Upper lobe of right lung (tissue), 1 donor: ENCODE measurements around the gene FLT4. TPM values are rescaled to one million over a fixed set of nuclear protein-coding genes. Genes with fewer than 3 reads are reported as not detected.

ENCODE experiments used
- ATAC-seq: fragments of 200-7000 bp; cut with Tn5 transposase; one replicate; pipeline ENCODE4 v1.9.1; 2020; ENCODE audit warnings: mild to moderate bottlenecking, moderate library complexity
- DNase-seq: peaks from one replicate; pipeline ENCODE4 v3.0.0-alpha.2; 2020
- H3K27ac ChIP-seq: fragments of 200-600 bp; one replicate; pipeline ENCODE4 v1.8.0; 2022
- H3K27me3 ChIP-seq: fragments of 200-600 bp; one replicate; pipeline ENCODE4 v1.8.0; 2022; ENCODE audit warnings: mild to moderate bottlenecking
- H3K36me3 ChIP-seq: fragments of 200-600 bp; one replicate; pipeline ENCODE4 v1.8.0; 2022
- H3K4me1 ChIP-seq: fragments of 200-600 bp; one replicate; pipeline ENCODE4 v1.8.0; 2022
- H3K4me3 ChIP-seq: fragments of 200-600 bp; one replicate; pipeline ENCODE4 v1.8.0; 2022; ENCODE audit warnings: mild to moderate bottlenecking
- H3K9me3 ChIP-seq: fragments of 200-600 bp; one replicate; pipeline ENCODE4 v1.8.0; 2022
- CTCF ChIP-seq: fragments of 200-600 bp; IDR thresholded peaks from one replicate; pipeline ENCODE4 v1.8.0; 2022; ENCODE audit warnings: antibody characterized with exemption
- intact Hi-C: fragments of 100-400 bp; cut with DNase I; formaldehyde crosslinking; loops from one replicate; pipeline ENCODE4 v1.11.0; 2022
- total RNA-seq: library from RNA; stranded (reverse); fragmentation: NEBNext Ultra II Directional; extraction: Animal tissue kit (Norgen Biotek cat#: 25700); gene quantifications from one replicate; pipeline ENCODE4 v1.2.1, GENCODE V29; 2021
- donor health status: DM: no; HTN: yes; CAD: no; lungs with severe emphysema.

Gene FLT4
- total RNA-seq, 1 donor from 2014 or later = 38.6 TPM

GRCh38 chr5:180620014-180620413 lies 29.4 kb downstream of the FLT4 start:
- H3K27me3 ChIP-seq = peaks cover 7% of the 10 kb centered on the region
- intact Hi-C loops = no loop called here
- DNase-seq (no peak), ATAC-seq (no peak)
- no peaks in the 10 kb centered on the region for H3K9me3 ChIP-seq
- no peak overlapping the region for H3K4me3 ChIP-seq
- no peaks in the 10 kb centered on the region for H3K4me1 ChIP-seq
- no peak overlapping the region for H3K27ac ChIP-seq
- TF ChIP-seq CTCF = no peak
- no peaks in the 10 kb centered on the region for H3K36me3 ChIP-seq

- intact Hi-C loops = no loop called here
- DNase-seq = no peak
- H3K27ac ChIP-seq = no peak overlapping the region
- H3K4me1 ChIP-seq = no peaks in the 10 kb centered on the region
- TF ChIP-seq CTCF = no peak
- no peak for ATAC-seq
- no peak overlapping the region for H3K4me3 ChIP-seq
- peaks cover 7% of the 10 kb centered on the region for H3K27me3 ChIP-seq
- no peaks in the 10 kb centered on the region for H3K36me3 ChIP-seq
- no peaks in the 10 kb centered on the region for H3K9me3 ChIP-seq
These were observed 29.9 kb downstream of the FLT4 start for GRCh38 chr5:180619563-180619915.

DNA sequence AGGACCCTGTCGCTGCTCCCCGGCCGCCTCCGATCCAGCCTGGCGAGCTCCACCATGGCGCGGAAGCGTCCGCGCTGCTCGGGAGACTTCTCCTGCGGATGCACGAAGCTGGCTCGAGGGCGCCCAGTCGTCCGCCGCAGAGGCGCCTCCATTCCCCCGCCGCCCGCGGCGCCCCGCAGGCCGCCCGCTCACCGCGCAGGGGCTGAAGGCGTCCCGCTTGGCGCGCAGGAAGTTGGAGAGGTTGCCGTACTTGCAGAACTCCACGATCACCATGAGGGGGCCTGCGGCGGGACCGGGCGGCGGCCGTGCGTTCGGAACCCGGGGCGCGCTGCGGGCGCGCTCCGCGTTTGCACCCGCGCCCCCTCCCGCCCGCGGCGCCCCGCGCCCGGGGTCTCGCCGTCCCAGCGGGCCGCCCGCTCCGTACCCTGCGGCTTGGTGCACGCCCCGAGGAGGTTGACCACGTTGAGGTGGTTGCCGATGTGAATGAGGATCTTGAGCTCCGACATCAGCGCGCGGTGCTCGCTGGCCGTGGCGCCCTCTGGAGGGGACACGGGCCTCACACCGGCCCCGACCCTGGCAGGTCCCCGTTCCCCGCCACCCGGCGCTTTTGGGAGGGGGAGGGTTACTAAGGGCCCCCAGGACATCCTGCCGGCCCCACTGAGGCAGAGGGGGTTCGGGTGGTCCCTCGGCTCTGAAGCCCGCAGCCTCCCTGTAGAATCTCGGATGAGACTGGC lies 30.4 kb downstream of the FLT4 start:
- no peaks in the 10 kb centered on the region for H3K36me3 ChIP-seq
- TF ChIP-seq CTCF = peak; percentile 17
- ATAC-seq = peak; percentile 45
- H3K4me1 ChIP-seq = no peaks in the 10 kb centered on the region
- no peak overlapping the region for H3K27ac ChIP-seq
- no peaks in the 10 kb centered on the region for H3K9me3 ChIP-seq
- peak overlapping the region; percentile 30 for H3K4me3 ChIP-seq
- DNase-seq = no peak
- H3K27me3 ChIP-seq = peaks cover 7% of the 10 kb centered on the region
- intact Hi-C loops = no loop called here

DNA sequence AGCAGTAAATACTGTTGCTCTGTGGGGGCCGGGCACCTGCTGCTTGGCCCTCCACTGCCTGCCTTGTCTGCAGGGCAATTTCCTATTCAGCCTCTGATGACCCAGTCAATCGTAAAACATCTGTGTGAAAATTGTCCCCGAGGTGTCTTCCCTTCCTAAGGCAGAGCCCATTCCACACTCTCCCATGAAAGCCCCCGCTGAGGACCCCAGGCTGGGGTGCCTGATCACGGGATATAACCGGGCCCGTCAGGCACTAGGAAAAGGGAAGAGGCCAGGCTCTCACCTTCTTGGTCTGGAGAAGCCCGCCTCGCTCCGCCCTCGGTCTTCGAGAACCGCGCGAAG lies 30.9 kb downstream of the FLT4 start:
- no peaks in the 10 kb centered on the region for H3K36me3 ChIP-seq
- no peaks in the 10 kb centered on the region for H3K9me3 ChIP-seq
- ATAC-seq (no peak), DNase-seq (no peak)
- H3K4me1 ChIP-seq = no peaks in the 10 kb centered on the region
- peaks cover 7% of the 10 kb centered on the region for H3K27me3 ChIP-seq
- peak overlapping the region; percentile 30 for H3K4me3 ChIP-seq
- TF ChIP-seq CTCF = no peak
- no peak overlapping the region for H3K27ac ChIP-seq
- intact Hi-C loops = no loop called here

- Histone ChIP-seq H3K27me3 (no peaks in the 10 kb centered on the region), H3K27ac (no peak overlapping the region), H3K9me3 (no peaks in the 10 kb centered on the region), H3K4me3 (no peak overlapping the region), H3K4me1 (no peaks in the 10 kb centered on the region), H3K36me3 (no peaks in the 10 kb centered on the region)
- DNase-seq (no peak), ATAC-seq (no peak)
- no peak for TF ChIP-seq CTCF
- intact Hi-C loops = no loop called here
These were observed 35.6 kb downstream of the FLT4 start for GRCh38 chr5:180613814-180614188.
